Dermis microvascular lymphatic vessel endothelial cell (primary cell): ENCODE measurements around the gene DENND4B. TPM values are rescaled to one million over a fixed set of nuclear protein-coding genes. Genes with fewer than 3 reads are reported as not detected.
A peak's percentile ranks its signal among the peaks of the same experiment; 100 is the strongest.

Experiments
- DNase-seq, 2 donors: peaks; one replicate each; pipeline versions ENCODE4 v3.0.0 to v3.0.0-alpha.2; 2010; ENCODE audit warnings: low read depth in 2 of 2
- total RNA-seq: library from RNA; depleted of rRNA; stranded (reverse); fragments of >200 nt; gene quantifications from 2 replicates; pipeline ENCODE4 v1.2.1, GENCODE V29; 2014

Gene DENND4B
- total RNA-seq, 1 donor from 2014 or later = 6.7 TPM

GRCh38 chr1:153968408-153968807 lies 21.9 kb upstream of the DENND4B start:
- DNase-seq = no peak

GRCh38 chr1:153968000-153968363 lies 21.5 kb upstream of the DENND4B start:
- no peak for DNase-seq

- DNase-seq = peak; percentile 95 to 99
Measured at GRCh38 chr1:153967107-153967999, 20.8 kb upstream of the DENND4B start, which contains the start of gene CREB3L4. Gene CREB3L4, plus strand, starts transcription at chr1:153967902. Its CDS starts 624 bp downstream, at chr1:153968526.

GRCh38 chr1:153963850-153964331 lies 17.4 kb upstream of the DENND4B start:
- DNase-seq = peak in 1 of 2 donors; percentile 45

- peak; percentile 94 to 98 for DNase-seq
Measured at GRCh38 chr1:153963030-153963849, 16.7 kb upstream of the DENND4B start, which contains the start of gene SLC39A1. Gene SLC39A1, minus strand, starts transcription at chr1:153963537. Its CDS starts 822 bp downstream, at chr1:153962715.

- peak in 1 of 2 donors; percentile 58 for DNase-seq
Measured at GRCh38 chr1:153962088-153963029, 15.8 kb upstream of the DENND4B start.

- peak; percentile 19 to 55 for DNase-seq
Measured at GRCh38 chr1:153961421-153961820, 14.9 kb upstream of the DENND4B start.

- no peak for DNase-seq
Measured at GRCh38 chr1:153960206-153960605, 13.7 kb upstream of the DENND4B start.

- no peak for DNase-seq
Measured at GRCh38 chr1:153959454-153959853, 12.9 kb upstream of the DENND4B start.

- no peak for DNase-seq
Measured at GRCh38 chr1:153958961-153959260, 12.4 kb upstream of the DENND4B start.

- peak; percentile 92 to 98 for DNase-seq
Measured at GRCh38 chr1:153958111-153958960, 11.8 kb upstream of the DENND4B start, which contains the start of gene CRTC2. Gene CRTC2, minus strand, starts transcription at chr1:153958612. Its CDS starts 115 bp downstream, at chr1:153958497.

GRCh38 chr1:153957744-153958110 lies 11.2 kb upstream of the DENND4B start:
- peak in 1 of 2 donors; percentile 14 for DNase-seq

GRCh38 chr1:153956997-153957715 lies 10.6 kb upstream of the DENND4B start:
- no peak for DNase-seq

- no peak for DNase-seq
Measured at GRCh38 chr1:153954826-153955225, 8.3 kb upstream of the DENND4B start.

GRCh38 chr1:153953859-153954365 lies 7.4 kb upstream of the DENND4B start:
- DNase-seq = no peak

GRCh38 chr1:153951801-153952200 lies 5.3 kb upstream of the DENND4B start:
- no peak for DNase-seq

- DNase-seq = no peak
Measured at GRCh38 chr1:153951183-153951582, 4.7 kb upstream of the DENND4B start.

- peak; percentile 56 to 83 for DNase-seq
Measured at GRCh38 chr1:153945795-153946621, 510 bp downstream of the DENND4B start.
